D341Med (cell line): ENCODE measurements around the gene ACAN.

ENCODE experiments used
- DNase-seq: peaks from one replicate; pipeline ENCODE4 v3.0.0; 2012; ENCODE audit warnings: low spot score

The ACAN gene

DNA sequence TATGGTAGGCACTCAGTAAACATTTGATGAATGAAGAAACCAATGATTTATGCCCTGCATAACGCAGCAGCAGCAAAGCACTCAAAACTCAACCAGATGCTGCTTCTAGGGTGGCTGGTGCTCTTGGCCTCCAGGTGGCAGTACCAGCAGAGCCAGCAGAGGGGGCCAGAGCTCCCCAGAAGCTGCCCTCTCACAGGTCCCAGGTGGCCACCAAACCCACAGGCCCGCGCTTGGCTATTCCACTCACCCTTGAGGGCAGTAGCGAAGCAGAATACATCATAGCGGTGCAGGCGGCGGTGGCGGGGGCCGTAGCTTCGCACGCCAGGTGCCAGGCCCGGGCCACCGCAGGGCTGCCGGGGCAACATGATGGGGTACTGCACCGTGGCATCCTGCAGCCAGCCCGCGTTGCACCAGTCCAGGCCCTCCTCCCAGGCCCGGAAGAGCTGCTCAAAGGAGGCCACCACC, 75.5 kb downstream of the ACAN start:
- peak; percentile 87 for DNase-seq

DNA sequence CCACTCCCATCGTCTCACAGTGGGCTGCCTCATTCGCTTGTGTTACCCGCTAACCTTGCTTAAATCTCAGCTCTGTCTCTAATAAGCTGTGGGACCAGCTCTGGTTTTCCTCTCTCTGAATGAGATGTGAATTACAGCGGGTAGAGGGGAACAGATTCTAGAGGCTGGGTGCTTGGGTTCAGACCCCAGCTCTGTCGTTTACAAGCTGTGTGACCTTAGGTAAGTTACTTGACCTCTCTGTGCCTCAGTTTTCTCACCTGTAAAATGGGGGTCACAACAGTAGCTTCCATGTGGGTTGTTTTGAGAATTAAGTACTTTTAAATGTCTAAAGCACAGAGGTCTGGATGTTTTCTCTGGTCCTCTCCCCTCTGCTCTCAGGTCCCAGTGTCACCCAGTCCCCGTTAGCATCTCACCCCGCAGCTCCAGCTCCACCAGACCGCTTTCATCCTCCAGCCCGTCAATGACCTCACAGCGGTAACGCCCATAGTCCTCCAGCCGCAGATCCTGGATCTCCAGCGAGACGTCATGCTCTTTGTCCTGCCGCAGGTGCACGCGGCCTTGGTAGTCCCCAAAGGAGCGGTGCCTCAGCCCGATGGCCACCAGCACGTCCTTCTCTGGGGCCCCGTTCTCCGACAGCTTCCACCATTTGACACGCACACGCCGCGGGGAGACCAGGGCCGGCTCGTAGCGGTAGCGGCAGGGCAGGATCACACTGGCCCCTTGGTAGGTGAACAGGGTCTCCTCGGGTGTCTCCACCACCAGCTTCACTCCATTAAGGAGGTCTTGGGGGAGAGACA, 77.9 kb downstream of the ACAN start:
- DNase-seq, result no peak

DNA sequence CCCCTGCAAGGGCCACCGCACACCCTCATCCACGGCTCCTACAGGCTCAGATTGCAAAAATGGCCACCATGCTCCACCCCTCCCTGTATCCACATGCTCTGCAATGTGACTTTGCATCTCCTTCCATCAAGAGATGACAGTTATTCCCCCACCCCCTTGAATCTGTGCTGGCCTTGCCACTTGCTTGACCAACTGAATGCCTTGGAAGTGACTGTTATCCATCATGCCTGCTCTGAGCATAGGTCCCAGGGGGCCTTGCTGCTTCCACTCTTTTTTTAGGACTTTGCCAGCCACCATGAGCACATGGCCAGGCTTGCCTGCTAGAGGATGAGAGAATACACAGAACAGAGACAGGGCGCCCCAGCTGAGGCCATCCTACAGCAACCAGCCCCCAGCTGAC, 78.5 kb downstream of the ACAN start:
- no peak for DNase-seq

DNA sequence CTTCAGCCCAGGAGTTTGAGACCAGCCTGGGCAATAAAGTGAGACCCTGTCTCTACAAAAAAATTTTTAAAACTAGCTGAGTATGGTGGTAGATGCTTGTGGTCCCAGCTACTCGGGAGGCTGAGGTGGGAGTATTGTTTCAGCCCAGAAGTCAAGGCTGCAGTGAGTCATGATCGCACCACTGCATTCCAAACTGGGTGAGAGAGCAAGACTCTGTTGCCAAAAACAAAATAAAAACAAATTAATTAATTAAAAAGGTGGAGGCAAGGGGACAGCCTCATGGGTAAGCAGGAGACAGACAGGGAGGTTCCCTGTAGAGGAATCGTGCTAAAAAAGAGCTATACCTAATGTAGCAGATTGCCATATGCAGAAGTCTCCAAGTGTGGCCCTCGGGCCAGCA, 79.5 kb downstream of the ACAN start:
- no peak for DNase-seq

DNA sequence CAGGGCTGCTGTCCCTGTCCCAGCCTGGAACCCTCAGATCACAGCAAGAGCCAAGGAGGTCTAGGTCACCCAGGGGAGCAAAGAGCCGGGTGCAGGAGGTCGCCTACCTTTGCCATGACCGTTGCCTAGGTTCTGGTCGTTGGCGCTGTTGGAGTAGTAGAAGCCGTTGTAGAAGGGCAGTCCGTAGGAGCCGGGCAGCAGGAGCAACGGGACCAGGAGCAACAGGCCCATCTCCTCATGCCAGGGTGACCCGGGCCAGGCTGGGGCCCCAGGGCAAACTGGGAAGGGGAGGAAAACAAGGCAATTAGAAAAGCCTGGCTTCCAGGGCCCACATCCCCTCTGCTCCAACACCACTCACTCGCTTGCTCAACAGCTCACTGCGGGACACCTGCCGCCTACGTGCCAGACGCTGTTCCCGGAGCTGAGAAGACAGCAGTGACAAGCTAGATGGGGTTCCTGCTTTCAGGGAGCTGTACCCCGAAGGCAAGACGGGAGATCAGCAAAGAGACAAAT, 83.9 kb downstream of the ACAN start:
- DNase-seq, result no peak

DNA sequence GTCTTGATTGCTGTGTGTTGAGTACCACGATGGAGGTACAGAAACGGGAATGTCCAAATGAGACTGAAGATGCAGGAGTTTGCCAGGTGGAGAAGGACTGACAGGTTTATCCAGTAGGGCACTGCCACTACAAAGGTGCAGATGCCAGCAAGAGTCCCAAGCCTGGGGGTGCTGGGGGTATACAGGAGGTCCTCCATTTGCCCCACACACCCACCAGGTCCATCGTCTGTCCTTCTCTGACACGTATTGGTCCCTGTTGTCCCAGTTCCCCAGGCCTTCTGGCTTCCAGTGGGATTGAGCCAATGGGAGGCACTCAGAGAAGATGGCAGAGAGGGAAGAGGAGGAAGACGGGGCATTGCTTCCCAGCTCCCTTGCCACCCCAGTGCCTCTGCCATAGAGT, 85.5 kb downstream of the ACAN start:
- DNase-seq, result no peak

DNA sequence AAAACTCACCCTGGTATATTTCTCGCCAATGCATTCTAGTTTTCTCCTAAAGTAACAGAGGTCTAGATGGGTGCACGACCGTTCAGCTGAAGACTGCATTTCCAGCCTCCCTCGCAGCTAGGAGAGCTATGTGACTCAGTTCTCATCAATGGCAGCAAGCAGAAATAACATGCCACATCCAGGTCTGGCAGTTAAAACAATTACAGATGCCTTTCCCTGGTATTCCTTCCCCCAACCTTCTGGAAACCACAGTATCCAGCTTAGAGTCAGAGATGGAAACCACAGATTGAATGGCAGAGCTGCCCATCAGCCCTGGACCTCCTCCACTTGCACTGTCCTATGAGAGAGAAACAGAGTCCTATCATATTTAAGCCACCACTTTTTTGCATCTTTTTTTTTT, 87.3 kb downstream of the ACAN start:
- DNase-seq, result no peak

DNA sequence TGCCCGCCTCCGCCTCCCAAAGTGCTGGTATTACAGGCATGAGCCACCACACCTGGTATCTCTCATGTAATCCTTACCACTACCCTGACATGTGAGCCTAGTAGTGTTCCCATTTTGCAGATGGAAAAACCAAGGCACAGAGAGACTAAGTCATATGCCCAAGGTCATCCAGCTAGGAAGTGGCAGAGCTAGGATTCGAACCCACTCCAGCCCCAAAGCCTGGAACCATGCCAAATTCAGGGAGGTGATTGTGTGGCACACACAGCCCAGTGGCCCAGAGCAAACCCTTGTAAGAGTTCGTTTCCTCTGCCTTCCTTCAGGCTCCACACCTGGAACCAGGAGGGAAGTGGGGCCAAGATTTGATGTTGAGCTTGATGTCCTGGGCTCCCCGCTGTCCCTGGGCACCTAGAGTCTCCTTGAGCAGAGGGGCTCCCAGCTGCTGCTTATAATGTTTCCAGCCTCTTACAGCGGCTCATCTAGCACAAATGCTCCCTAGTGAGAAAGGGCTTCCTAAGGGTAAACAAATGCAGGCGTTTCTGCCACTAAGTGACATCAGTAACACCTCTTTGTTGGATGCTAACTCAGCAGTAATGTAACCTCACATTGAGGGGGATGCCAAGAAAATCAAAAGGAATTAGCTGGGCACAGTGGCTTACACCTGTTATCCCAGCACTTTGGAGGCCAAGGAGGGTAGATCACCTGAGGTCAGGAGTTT, 88.5 kb downstream of the ACAN start:
- no peak for DNase-seq

DNA sequence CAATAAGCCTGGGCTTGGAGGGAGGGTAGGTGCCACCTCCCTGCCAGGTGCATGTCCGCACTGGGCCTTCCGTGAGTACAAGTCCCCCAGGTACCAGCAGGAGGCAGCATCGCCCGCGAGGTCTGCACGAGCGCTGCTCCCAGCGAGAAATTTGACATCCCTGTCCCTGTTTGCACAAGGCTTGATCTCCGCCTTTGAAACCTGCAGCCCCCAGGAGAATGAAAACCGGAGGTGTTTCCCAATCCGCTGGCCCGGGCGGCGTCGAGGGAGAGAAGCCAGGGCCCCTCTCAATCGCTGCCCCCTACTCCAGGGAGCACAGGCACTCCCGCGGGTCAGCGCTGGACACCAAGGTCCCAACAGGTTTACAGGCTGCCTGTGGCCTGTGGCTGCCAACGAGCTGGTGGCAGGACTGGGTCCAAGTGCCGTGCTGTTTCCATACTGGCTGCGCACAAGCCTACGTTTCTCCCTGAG, 91.1 kb downstream of the ACAN start:
- peak; percentile 83 for DNase-seq

DNA sequence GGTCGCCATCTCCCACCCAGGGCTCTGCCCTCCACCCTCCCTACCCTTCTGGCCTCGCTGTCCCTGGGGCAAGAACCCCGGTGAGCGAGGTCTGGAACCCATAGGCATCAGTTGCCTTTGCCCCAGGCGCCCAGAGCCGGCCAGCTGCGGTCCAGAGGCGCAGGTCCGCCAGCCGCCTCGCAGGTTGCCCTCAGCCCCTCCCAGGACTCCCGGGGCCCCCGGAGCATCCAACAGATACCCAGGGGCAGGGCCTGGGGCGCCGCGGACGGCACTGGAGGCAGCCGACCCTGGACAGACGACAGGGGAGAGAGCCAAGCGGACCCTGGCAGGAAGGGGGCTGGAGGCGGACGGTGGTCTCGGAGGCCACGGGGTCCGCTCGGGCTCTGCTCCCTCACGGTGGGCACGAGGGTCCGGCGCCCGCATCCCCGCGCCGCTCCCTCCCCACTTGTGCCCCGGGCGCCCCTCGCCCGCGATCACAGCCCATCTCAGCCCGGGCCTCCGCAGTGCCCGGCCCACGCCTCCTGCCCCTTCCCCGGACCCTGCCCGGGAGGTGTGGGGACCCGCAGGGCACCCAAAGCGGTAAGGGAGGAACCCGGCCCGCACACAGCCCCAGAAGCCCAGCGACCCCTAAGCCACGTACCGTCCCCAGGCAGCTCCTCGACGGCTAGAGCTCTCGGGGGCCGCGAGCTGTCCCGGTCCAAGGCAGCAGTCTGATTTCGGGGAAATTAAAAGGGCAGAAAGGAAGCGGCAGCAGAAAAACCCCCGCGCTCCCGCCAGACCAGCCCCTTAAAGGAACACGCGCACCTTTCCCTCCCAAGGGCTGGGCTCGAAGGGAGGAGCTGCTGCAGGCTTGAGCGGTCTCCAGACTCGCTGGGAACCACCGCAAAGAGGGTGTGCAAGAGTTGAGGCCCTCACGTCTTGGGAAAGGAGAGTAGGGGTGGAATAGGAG, 91.9 kb downstream of the ACAN start, which contains the start of gene HAPLN3:
HAPLN3 (minus strand) TSS at position 726 of the 949 bp plus-strand sequence. CDS start 8,246 bp downstream, outside the sequence.
- peak; percentile 61 for DNase-seq

DNA sequence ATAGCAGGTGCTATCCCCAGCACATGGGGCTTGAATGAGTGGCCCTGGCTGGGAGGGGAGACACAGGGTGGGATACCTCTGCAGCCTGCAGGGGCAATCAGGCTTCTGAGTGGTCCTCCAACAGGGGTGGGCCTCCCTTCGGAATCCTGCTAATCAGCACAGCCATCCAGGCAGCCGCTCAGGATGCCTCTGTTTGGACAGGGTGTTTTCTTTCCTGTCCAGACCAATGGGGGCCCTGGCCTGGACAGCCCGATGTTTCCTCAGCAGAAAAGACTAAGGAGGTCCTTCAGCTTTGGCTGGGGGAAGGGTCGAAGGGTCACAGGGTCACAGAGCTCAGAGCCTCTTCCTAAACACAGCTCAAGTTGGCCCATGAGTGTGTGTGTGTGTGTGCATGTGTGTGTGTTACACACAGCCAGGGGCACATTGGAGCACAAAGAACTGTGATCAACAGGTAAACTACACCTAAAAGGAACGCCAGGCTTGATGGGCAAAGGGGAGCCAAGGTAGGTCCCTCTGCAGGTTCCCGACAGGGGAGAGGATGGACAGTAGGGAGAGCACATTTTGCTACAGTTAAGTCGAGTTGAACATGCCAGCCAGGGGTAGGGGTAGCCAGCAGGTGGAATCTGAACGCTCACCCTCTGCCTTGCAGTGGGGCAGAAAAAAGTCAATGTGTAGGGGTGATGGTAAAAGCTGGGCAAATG, 93.2 kb downstream of the ACAN start:
- DNase-seq, result no peak

DNA sequence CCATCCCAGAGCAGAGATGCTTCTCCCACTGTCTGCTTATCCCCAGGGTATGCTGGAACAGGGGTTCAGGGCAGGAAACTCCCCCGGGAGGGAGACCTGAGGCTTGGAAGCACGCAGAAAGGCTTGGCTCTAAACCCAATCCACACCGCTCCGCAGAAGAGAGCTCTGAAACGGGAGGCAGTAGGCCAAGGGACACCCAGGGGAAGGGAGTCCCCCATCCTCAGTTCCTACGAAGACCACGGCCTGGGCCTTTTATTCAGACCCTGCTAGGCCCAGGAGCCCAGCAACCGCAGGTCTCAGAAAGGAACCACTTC, 93.9 kb downstream of the ACAN start:
- DNase-seq, result no peak

DNA sequence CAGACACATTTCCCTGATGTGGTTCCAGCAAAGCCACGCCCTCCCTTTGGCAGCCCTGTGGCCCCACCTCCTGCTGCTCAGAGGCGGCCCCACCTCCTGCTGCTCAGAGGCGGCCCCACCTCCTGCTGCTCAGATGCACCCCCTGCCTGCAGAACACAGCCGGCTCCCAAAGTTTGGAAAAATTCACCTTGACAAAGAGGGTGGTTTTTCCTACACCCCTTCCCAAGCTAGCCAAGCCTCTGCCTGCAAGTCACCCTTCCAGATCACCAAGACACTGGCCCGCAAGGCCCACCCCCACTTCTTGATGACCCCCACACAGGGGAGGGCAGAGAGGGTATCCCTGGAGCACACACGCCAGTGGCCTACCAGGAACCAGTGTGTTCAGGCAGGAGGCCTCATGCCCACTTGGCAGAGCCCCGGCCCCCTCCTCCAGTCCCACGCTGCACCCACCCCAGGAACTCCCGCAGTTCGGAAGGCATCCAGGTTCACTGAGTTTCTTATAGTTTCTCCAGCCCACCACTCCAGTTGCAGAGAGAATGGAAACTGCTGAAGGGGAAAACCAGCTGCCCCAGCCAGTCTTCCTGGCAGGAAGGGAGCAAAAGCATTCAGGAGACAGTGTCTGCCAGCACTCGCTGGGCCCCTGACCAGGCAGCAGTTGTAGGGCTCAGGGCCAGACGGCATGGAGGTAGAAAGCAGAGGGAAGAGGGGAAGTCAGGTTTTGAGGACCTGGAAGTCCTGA, 94.4 kb downstream of the ACAN start:
- DNase-seq, result peak; percentile 84

DNA sequence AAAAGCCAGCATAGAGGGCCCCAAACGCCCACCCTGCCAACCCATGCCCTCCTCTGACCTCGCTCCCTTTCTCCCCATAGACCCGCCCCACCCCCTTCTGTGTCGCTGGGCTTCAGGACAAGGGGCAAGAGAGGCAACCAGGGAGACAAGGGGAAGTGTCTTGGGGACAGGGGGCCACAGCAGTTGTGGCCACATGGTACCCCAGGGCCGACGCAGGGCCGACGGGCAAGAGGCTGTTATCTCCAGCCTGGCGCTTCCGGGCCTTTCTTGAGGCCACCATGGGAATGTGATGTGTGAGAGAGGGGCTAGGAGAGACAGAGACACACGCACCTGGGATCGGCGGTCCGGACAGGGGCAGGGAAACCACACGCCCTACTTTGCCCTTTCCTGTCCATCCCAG, 95.5 kb downstream of the ACAN start:
- no peak for DNase-seq

DNA sequence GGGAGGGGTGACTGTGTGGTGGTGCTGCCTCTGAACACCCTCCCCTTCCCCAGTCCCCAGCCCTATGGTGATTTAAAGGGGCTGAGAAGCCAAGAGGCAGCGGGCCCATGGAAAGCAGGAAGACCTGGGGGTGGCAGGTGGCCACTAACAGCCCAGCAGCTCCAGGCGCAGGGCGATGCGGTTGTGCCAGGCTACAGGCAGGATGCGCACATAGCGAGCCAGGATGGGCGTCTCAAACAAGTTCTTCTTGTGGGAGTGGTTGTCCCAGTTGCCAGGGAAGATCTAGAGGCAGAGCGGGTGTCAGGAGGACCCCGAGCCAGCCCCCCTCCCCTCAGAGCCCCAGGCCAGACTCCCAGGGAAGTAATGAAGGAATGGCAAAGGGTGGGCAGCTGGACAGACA, 96.0 kb downstream of the ACAN start:
- DNase-seq, result no peak

DNA sequence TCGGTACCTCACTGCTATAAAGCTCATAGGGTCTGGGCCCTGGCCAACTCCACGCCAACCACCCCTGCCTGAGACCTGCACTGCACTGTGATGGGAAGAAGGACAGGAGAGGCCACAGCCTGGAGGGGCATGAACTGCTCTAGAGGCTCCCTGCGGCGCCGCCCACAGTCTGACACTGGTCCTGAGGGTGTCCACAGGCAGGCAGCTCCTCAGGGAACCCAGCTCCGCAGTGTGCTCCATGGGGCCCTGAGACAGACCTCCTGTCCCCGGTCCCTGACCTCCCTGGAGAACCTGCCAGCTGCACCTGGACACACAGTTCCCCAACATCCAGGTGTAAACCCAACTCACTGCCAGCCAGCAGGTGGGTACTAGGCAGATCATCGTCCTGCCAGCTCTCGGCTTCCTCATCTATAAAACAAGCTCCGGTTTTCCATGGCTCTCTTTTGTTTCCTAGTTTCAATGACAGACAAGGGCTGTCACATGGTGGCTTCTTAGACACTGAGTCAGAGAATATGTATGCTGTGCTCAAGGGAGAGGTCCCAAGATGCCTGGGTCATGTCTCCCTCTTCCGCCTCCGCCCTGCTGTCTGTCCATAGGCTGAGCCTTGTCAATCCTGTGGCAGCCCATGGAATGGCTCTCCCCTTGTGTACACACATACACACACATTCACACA, 97.2 kb downstream of the ACAN start:
- no peak for DNase-seq

DNA sequence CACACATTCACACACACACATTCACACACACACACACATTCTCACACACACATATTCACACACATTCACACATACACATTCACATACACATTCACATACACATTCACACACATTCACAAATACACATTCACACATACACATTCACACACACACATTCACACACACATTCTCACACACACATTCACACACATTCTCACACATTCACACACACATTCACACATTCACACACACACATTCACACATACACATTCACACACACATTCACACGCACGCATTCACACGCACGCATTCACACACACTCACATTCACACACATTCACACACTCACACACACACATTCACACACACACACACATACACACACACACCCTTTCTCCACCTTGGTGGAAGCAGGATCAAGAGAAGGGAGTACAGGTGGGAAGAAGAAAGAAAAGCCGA, 97.8 kb downstream of the ACAN start:
- DNase-seq, result no peak

DNA sequence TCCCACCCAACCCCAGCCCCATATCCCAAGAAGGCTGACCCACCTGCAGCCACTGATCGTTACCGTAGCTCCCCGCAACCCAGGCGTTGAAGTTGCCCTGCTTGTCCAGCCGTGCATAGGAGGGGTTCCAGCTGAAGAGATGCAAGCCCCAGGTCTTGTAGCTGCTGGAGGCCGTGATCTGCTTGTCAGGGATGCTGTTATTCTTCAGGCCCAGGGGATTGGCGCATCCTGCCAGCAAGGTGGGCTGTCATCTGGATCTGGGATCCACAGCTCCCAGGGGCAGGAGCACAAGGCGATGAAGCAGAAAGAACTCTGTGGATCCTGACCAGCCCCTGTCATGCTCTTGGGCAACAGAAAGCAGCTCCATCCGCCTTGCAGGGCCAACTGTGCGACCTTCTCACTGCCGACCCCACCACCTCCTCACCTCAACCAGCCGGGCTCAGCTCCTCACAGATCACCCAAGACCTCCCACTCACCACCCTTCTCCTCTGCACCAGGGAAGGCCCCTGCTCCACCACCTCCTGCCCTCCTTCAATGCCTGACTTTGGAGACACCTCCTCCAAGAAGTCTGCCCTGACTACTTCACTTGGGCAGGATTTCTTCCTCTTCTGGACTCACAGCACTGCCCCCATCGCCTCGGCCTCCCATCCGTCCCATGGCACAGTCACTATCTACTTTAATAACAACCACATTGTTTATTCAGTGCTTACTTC, 98.4 kb downstream of the ACAN start:
- no peak for DNase-seq

DNA sequence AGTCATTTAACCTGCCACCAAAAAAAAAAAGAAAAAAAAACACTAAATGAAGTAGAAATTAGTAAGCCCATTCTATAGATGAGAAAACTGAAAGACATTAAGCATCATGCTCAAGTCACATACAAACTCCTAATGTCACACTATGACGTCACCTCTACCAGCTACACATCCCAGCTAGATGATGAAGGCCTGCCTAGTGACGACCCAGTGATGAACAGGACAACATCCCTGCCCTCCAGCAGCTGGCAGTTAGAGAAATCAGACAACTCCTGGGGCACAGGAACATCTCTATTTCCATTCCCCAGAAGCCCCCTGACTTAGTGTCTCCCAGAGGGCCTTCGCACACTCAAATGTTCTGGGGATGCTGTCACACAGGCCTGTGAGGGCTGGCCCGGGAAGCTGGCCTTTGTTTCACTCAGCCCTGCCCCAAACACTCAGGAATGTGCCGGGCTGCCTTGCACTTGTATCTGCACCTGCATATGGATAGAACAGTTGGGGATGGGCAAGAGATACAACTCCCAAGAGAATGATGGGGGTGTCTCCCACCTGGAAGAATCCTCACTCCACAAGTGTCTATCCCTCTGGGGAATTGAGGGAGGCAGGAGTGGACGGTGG, 99.1 kb downstream of the ACAN start:
- no peak for DNase-seq
